ENCODE results near the gene OSGIN1. TPM values are rescaled to one million over a fixed set of nuclear protein-coding genes. Genes with fewer than 3 reads are reported as not detected.
A peak's percentile ranks its signal among the peaks of the same experiment; 100 is the strongest.

The OSGIN1 gene
- polyA plus RNA-seq, 1 donor from 2014 or later = 2.1 TPM

DNA sequence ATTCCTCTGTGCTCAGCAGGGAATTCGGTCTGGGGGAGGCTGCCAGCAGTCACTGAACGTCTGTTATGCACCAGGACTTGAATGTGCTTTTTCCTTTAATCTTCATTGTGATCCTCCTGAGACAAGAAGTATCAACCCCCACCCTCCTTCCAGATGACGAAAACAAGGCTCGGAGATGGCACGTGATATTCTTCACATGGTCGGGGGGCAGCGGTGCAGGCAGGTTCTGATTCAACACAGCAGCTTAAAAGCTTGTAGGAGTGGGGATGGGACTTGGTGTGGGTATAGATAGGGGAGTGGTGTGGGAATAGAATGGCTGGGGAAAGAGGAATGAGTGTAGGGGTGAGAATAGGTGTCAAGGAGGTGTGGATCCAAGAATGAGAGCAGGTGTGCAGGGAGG is 21.4 kb downstream of the OSGIN1 start:
- H3F3A ChIP-seq (ENCODE audit: insufficient read depth, low read length, poor library complexity, severe bottlenecking) = no peaks in the 10 kb centered on the region
- no peak overlapping the region for H3K27ac ChIP-seq (ENCODE audit: low read length)
- no peaks in the 10 kb centered on the region for H3K9me3 ChIP-seq (ENCODE audit: low read length)
- H3K79me2 ChIP-seq (replicated peaks; ENCODE audit: insufficient read depth, low read length) = no peaks in the 10 kb centered on the region
- H3K36me3 ChIP-seq (ENCODE audit: insufficient read depth, low read length) = no peaks in the 10 kb centered on the region
- no peaks in the 10 kb centered on the region for H3K27me3 ChIP-seq (ENCODE audit: insufficient read depth, low read depth, low read length)
- peak overlapping the region; percentile 16 for H3K9ac ChIP-seq (ENCODE audit: low read length)
- no peaks in the 10 kb centered on the region for H3K9me2 ChIP-seq (ENCODE audit: insufficient read depth, low read length)
- TF ChIP-seq EP300 (conservative IDR thresholded peaks at IDR 0.05; ENCODE audit: poor library complexity, severe bottlenecking) (no peak), POLR2AphosphoS5 (IDR thresholded peaks at IDR 0.05) (no peak), RAD21 (conservative IDR thresholded peaks at IDR 0.05) (no peak), SMC3 (conservative IDR thresholded peaks at IDR 0.05; ENCODE audit: poor library complexity) (no peak), MXI1 (conservative IDR thresholded peaks at IDR 0.05; ENCODE audit: poor library complexity, severe bottlenecking) (no peak), TAF1 (IDR thresholded peaks at IDR 0.05; ENCODE audit: low read depth) (no peak), EZH2 (IDR thresholded peaks at IDR 0.05; ENCODE audit: borderline replicate concordance, insufficient read depth, low read length, poor library complexity, severe bottlenecking) (no peak)
- TF ChIP-seq, protein P1, sequence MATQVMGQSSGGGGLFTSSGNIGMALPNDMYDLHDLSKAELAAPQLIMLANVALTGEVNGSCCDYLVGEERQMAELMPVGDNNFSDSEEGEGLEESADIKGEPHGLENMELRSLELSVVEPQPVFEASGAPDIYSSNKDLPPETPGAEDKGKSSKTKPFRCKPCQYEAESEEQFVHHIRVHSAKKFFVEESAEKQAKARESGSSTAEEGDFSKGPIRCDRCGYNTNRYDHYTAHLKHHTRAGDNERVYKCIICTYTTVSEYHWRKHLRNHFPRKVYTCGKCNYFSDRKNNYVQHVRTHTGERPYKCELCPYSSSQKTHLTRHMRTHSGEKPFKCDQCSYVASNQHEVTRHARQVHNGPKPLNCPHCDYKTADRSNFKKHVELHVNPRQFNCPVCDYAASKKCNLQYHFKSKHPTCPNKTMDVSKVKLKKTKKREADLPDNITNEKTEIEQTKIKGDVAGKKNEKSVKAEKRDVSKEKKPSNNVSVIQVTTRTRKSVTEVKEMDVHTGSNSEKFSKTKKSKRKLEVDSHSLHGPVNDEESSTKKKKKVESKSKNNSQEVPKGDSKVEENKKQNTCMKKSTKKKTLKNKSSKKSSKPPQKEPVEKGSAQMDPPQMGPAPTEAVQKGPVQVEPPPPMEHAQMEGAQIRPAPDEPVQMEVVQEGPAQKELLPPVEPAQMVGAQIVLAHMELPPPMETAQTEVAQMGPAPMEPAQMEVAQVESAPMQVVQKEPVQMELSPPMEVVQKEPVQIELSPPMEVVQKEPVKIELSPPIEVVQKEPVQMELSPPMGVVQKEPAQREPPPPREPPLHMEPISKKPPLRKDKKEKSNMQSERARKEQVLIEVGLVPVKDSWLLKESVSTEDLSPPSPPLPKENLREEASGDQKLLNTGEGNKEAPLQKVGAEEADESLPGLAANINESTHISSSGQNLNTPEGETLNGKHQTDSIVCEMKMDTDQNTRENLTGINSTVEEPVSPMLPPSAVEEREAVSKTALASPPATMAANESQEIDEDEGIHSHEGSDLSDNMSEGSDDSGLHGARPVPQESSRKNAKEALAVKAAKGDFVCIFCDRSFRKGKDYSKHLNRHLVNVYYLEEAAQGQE (IDR thresholded peaks at IDR 0.05; ENCODE audit: borderline replicate concordance) = no peak
- TF ChIP-seq, protein P2, sequence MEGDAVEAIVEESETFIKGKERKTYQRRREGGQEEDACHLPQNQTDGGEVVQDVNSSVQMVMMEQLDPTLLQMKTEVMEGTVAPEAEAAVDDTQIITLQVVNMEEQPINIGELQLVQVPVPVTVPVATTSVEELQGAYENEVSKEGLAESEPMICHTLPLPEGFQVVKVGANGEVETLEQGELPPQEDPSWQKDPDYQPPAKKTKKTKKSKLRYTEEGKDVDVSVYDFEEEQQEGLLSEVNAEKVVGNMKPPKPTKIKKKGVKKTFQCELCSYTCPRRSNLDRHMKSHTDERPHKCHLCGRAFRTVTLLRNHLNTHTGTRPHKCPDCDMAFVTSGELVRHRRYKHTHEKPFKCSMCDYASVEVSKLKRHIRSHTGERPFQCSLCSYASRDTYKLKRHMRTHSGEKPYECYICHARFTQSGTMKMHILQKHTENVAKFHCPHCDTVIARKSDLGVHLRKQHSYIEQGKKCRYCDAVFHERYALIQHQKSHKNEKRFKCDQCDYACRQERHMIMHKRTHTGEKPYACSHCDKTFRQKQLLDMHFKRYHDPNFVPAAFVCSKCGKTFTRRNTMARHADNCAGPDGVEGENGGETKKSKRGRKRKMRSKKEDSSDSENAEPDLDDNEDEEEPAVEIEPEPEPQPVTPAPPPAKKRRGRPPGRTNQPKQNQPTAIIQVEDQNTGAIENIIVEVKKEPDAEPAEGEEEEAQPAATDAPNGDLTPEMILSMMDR (IDR thresholded peaks at IDR 0.05; ENCODE audit: poor library complexity, severe bottlenecking) = no peak
- H3K4me2 ChIP-seq (ENCODE audit: low read length) = no peak overlapping the region
- H2AFZ ChIP-seq (ENCODE audit: low read depth, low read length) = no peak overlapping the region
- H4K20me1 ChIP-seq (ENCODE audit: insufficient read depth) = no peaks in the 10 kb centered on the region
- no peak overlapping the region for H3K4me3 ChIP-seq (ENCODE audit: low read length)

DNA sequence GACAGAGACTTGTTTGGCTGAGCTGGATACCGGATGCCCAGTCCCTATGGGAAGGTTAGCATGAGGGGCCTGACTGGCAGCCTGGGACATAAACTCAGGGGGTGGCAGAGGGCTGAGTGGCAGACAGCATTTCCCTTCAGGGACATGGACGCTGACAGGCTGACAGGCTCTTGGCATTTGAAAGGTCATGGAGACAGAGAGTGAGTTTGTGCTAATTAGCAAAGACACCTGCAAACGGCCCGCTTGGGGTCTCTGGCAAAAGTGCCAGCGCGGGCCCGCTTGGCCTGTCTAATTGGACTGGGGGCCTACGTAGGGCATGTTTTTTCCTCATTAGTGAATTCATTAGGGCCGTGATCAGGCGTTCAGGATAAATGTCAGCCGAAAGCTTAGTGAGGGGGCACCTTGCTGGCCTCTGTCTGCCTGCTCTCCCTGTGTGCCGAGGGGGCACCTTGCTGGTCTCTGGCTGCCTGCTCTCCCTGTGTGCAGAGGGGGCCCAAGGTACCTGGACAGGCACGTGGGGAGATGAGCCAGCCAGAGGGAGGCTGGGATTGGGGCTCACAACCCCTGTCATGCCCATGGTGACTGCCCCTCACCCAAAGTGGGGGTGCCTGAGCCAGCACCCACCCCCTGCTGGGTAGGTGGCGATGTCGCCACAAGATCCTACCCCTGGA is 22.7 kb downstream of the OSGIN1 start:
- H3K79me2 ChIP-seq (replicated peaks; ENCODE audit: insufficient read depth, low read length) = no peaks in the 10 kb centered on the region
- H3K4me2 ChIP-seq (ENCODE audit: low read length) = no peak overlapping the region
- no peaks in the 10 kb centered on the region for H3K9me2 ChIP-seq (ENCODE audit: insufficient read depth, low read length)
- H2AFZ ChIP-seq (ENCODE audit: low read depth, low read length) = no peak overlapping the region
- no peak overlapping the region for H3K4me3 ChIP-seq (ENCODE audit: low read length)
- TF ChIP-seq, protein P2 (IDR thresholded peaks at IDR 0.05; ENCODE audit: poor library complexity, severe bottlenecking) = no peak
- TF ChIP-seq POLR2AphosphoS5 (IDR thresholded peaks at IDR 0.05) (peak; percentile 38), EP300 (conservative IDR thresholded peaks at IDR 0.05; ENCODE audit: poor library complexity, severe bottlenecking) (peak; percentile 87)
- no peak overlapping the region for H3K9ac ChIP-seq (ENCODE audit: low read length)
- no peaks in the 10 kb centered on the region for H3K9me3 ChIP-seq (ENCODE audit: low read length)
- H3F3A ChIP-seq (ENCODE audit: insufficient read depth, low read length, poor library complexity, severe bottlenecking) = no peaks in the 10 kb centered on the region
- H3K36me3 ChIP-seq (ENCODE audit: insufficient read depth, low read length) = no peaks in the 10 kb centered on the region
- H4K20me1 ChIP-seq (ENCODE audit: insufficient read depth) = no peaks in the 10 kb centered on the region
- H3K27ac ChIP-seq (ENCODE audit: low read length) = no peak overlapping the region
- H3K27me3 ChIP-seq (ENCODE audit: insufficient read depth, low read depth, low read length) = no peaks in the 10 kb centered on the region
